HEK293T (cell line): ENCODE results near the gene CUX1.

ENCODE experiments used
- BHLHE40 ChIP-seq: fragments of 450-650 bp; IDR thresholded peaks from 2 replicates; pipeline ENCODE4 v1.6.1; 2016; ENCODE audit warnings: mild to moderate bottlenecking, moderate library complexity, borderline replicate concordance
- HDGF ChIP-seq: fragments of 450-650 bp; IDR thresholded peaks from 2 replicates; pipeline ENCODE4 v1.6.1; 2017; ENCODE audit warnings: antibody characterized with exemption, borderline replicate concordance
- L3MBTL2 ChIP-seq: fragments of 450-650 bp; conservative IDR thresholded peaks from 2 replicates; pipeline ENCODE4 v1.6.1; 2016; ENCODE audit warnings: mild to moderate bottlenecking
- NFRKB ChIP-seq: fragments of 450-650 bp; IDR thresholded peaks from 2 replicates; pipeline ENCODE4 v1.6.1; 2016; ENCODE audit warnings: mild to moderate bottlenecking, moderate library complexity
- SP1 ChIP-seq: fragments of 450-650 bp; IDR thresholded peaks from 2 replicates; pipeline ENCODE4 v1.6.1; 2017
- SUZ12 ChIP-seq: fragments of 450-650 bp; IDR thresholded peaks from 2 replicates; pipeline ENCODE4 v1.6.1; 2016; ENCODE audit warnings: mild to moderate bottlenecking

DNA sequence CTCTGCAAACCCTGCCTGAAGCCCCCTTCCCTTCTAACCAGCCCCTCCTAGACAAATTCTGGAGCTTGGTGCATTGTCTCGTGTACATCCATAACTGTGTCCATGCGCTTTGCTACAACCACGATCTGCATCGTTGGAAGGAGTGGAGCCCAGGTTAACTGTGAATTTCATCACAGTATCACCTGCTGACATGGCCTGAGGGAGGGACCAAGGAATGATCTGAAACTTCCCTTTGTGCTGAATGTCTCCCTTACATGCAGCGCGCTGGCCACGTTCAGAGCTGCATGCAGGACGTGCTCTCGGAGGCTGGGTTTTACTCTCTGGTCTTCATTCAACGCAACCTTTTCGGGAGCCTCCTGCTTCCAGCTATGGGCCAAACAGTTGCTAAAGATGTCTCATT lies 222.3 kb downstream of the CUX1 start:
- TF ChIP-seq L3MBTL2 (no peak), SP1 (no peak), NFRKB (no peak), BHLHE40 (no peak), HDGF (no peak), SUZ12 (no peak)
